ENCODE results near the gene CELF1. TPM values are rescaled to one million over a fixed set of nuclear protein-coding genes. Genes with fewer than 3 reads are reported as not detected.
A peak's percentile ranks its signal among the peaks of the same experiment; 100 is the strongest.

The CELF1 gene
- total and polyA plus RNA-seq, 10 of the 15 experiments (the other 5 are each of a cell fraction or from before 2014, with no cell fraction given) = 35.3 to 128 (median 85.7) TPM

GRCh38 chr11:47468598-47469214 lies 84.2 kb downstream of the CELF1 start:
- no peak for TF ChIP-seq SUZ12 (IDR thresholded peaks at IDR 0.05; ENCODE audit: unreplicated experiment)
- TF ChIP-seq RELB (IDR thresholded peaks at IDR 0.05; ENCODE audit: low read depth) = no peak
- TF ChIP-seq NBN (IDR thresholded peaks at IDR 0.05) = no peak
- TF ChIP-seq ZZZ3 (IDR thresholded peaks at IDR 0.05; ENCODE audit: control insufficient read depth, insufficient read length, low read depth) = no peak
- no peak for TF ChIP-seq KAT2A (conservative IDR thresholded peaks at IDR 0.05; ENCODE audit: control insufficient read depth, low read depth, low read length)
- TF ChIP-seq SP1 (IDR thresholded peaks at IDR 0.05; ENCODE audit: low read depth, low read length) = no peak
- no peak for TF ChIP-seq SUPT20H (IDR thresholded peaks at IDR 0.05; ENCODE audit: borderline replicate concordance, control insufficient read depth, low read depth, low read length)
- TF ChIP-seq ELK1 (IDR thresholded peaks at IDR 0.05; ENCODE audit: low read depth, low read length) = no peak
- TF ChIP-seq CBX5 (IDR thresholded peaks at IDR 0.05; ENCODE audit: low read depth) = no peak
- TF ChIP-seq NR2C1 (IDR thresholded peaks at IDR 0.05) = peak; percentile 67
- TF ChIP-seq ZNF592 (IDR thresholded peaks at IDR 0.05) = no peak
- TF ChIP-seq RCOR1 (conservative IDR thresholded peaks at IDR 0.05; ENCODE audit: low read depth, low read length) = no peak
- TF ChIP-seq MLLT1 (IDR thresholded peaks at IDR 0.05) = 0 out of 2 replicates have a peak, but pooled peaks have one; percentile 18
- no peak for TF ChIP-seq CREM (IDR thresholded peaks at IDR 0.05; ENCODE audit: low read depth)
- no peak for TF ChIP-seq RAD51 (IDR thresholded peaks at IDR 0.05)
- no peak for TF ChIP-seq NFYB (IDR thresholded peaks at IDR 0.05; ENCODE audit: insufficient read depth, low read depth, low read length)
- TF ChIP-seq ZBED1 (IDR thresholded peaks at IDR 0.05; ENCODE audit: borderline replicate concordance) = no peak
- H3K4me2 ChIP-seq (ENCODE audit: control insufficient read depth, insufficient read depth) = no peak overlapping the region
- H3K9ac ChIP-seq (ENCODE audit: control insufficient read depth, insufficient read depth, low read length) = no peak overlapping the region
- no TSS peak for BruUV-seq (replicated peaks)
- peaks cover 43 to 49% of the 10 kb centered on the region in 2 experiments for H3K36me3 ChIP-seq (ENCODE audit: control insufficient read depth in 2 of 2, insufficient read depth in 2 of 2, low read length in 1 of 2)
- FAIRE-seq (no peak), ATAC-seq (no peak), DNase-seq (ENCODE audit: low read depth, low spot score) (no peak)
- intact Hi-C loops (cut with micrococcal nuclease; ENCODE audit: unreplicated experiment) (no loop called here), in situ Hi-C loops (cut with MboI) (no loop called here)
- 74% methylated on average over 8 of the region's 8 CpGs for WGBS (ENCODE audit: insufficient coverage, insufficient replicate concordance, low lambda C conversion rate, missing lambda C conversion rate)
- POLR2A ChIA-PET = interaction anchor here (0.6 kb wide), 1 partner anchor 169 kb away, joined by 4 read pairs; no protein-coding TSS in a partner anchor
- no peaks in the 10 kb centered on the region for H3K4me1 ChIP-seq (ENCODE audit: control insufficient read depth, insufficient read depth, low read length)
- H3K27me3 ChIP-seq (replicated peaks in 1 of 2; ENCODE audit: control insufficient read depth in 2 of 2, insufficient read depth in 2 of 2, low read length in 1 of 2) = no peaks in the 10 kb centered on the region
- SMC1A ChIA-PET (ENCODE audit: uncharacterized antibody, unreplicated experiment) = no interaction called here
- no peak overlapping the region for H2AFZ ChIP-seq (ENCODE audit: control insufficient read depth, low read depth, low read length)
- no peaks in the 10 kb centered on the region for H3K9me3 ChIP-seq (replicated peaks; ENCODE audit: control insufficient read depth, insufficient read depth, low read length)
- no peaks in the 10 kb centered on the region; the same call in 1 of the 2 replicates for H4K20me1 ChIP-seq (ENCODE audit: control insufficient read depth, insufficient read depth)
- no peak overlapping the region for H3K4me3 ChIP-seq
- CTCF ChIA-PET = no interaction called here
- no peaks in the 10 kb centered on the region; the same call in 1 of the 2 replicates for H3K79me2 ChIP-seq (ENCODE audit: control insufficient read depth, insufficient read depth, low read length)
- H3K27ac ChIP-seq (ENCODE audit: control insufficient read depth, insufficient read depth) = no peak overlapping the region
- RAD21 ChIA-PET (ENCODE audit: unreplicated experiment) = no interaction called here
